Endodermal cell (in vitro differentiated cells): ENCODE data around the gene TNFSF10. TPM values are rescaled to one million over a fixed set of nuclear protein-coding genes. Genes with fewer than 3 reads are reported as not detected.

Experiments
- DNase-seq: peaks from one replicate; pipeline ENCODE4 v3.0.0-alpha.2; 2017
- H3K27ac ChIP-seq: 2 replicates; pipeline ENCODE4 v1.5.1; 2013; ENCODE audit warnings: mild to moderate bottlenecking, low read depth, low read length, moderate library complexity
- H3K27me3 ChIP-seq: 2 replicates; pipeline ENCODE4 v1.6.1; 2013; ENCODE audit warnings: mild to moderate bottlenecking, low read length, moderate library complexity; ENCODE audit not compliant: insufficient read depth, control insufficient read depth, poor library complexity, severe bottlenecking
- H3K36me3 ChIP-seq: 2 replicates; pipeline ENCODE4 v1.7.0; 2013; ENCODE audit warnings: mild to moderate bottlenecking, low read length, moderate library complexity; ENCODE audit not compliant: control insufficient read depth, insufficient read depth
- H3K4me1 ChIP-seq: one replicate; pipeline ENCODE4 v1.7.0; 2013; ENCODE audit warnings: low read length; ENCODE audit not compliant: control insufficient read depth, insufficient read depth
- H3K4me3 ChIP-seq: 2 replicates; pipeline ENCODE4 v1.5.1; 2013; ENCODE audit warnings: mild to moderate bottlenecking, low read length, moderate library complexity
- H3K9ac ChIP-seq: 2 replicates; pipeline ENCODE4 v1.6.1; 2013; ENCODE audit warnings: mild to moderate bottlenecking, low read length, moderate library complexity; ENCODE audit not compliant: poor library complexity, severe bottlenecking; ENCODE audit errors: extremely low read depth
- H3K9me3 ChIP-seq: 2 replicates; pipeline ENCODE4 v1.6.1; 2013; ENCODE audit warnings: mild to moderate bottlenecking, low read length, moderate library complexity; ENCODE audit not compliant: control insufficient read depth
- H3K27ac Mint-ChIP-seq: 2 replicates; pipeline ENCODE4 v1.8.0; 2020; ENCODE audit warnings: mixed read lengths
- H3K27me3 Mint-ChIP-seq: 2 replicates; pipeline ENCODE4 v1.8.0; 2021; ENCODE audit warnings: mild to moderate bottlenecking, mixed read lengths; ENCODE audit not compliant: insufficient read depth
- H3K36me3 Mint-ChIP-seq: 2 replicates; pipeline ENCODE4 v1.8.0; 2020; ENCODE audit warnings: low read depth, mixed read lengths
- H3K4me1 Mint-ChIP-seq: 2 replicates; pipeline ENCODE4 v1.8.0; 2020; ENCODE audit warnings: mixed read lengths
- H3K4me3 Mint-ChIP-seq: 2 replicates; pipeline ENCODE4 v1.8.0; 2020; ENCODE audit warnings: mild to moderate bottlenecking, moderate library complexity, mixed read lengths
- H3K9me3 Mint-ChIP-seq: 2 replicates; pipeline ENCODE4 v1.8.0; 2020; ENCODE audit warnings: mild to moderate bottlenecking, mixed read lengths
- WGBS, 2 experiments: methylation state at CpG; one replicate each; pipeline versions ENCODE4 v1.1.5 to v1.1.7; 2013; ENCODE audit warnings: missing lambda C conversion rate in 2 of 2, mixed read lengths in 1 of 2; ENCODE audit not compliant: insufficient coverage in 1 of 2, insufficient read length in 1 of 2; 5-methylcytosine and 5-hydroxymethylcytosine counted together
- total RNA-seq, 2 donors: library from RNA; stranded (reverse); fragmentation: NEBNext Ultra II Directional in 1 of 2; extraction: Animal tissue kit (Norgen Biotek cat#: 25700) in 1 of 2; gene quantifications; 2 replicates in 1 of 2; 3 replicates in 1 of 2; pipeline ENCODE4 v1.2.1, GENCODE V29; 2021
- TF ChIP-seq, protein P1 (sequence below): fragments of 200-600 bp; sonication (generic); conservative IDR thresholded peaks from 2 replicates; pipeline ENCODE4 v1.5.0; 2021; ENCODE audit warnings: antibody characterized with exemption, mild to moderate bottlenecking

TNFSF10 gene
- total RNA-seq, 2 donors from 2014 or later, result 0.51 TPM; not detected in 1

DNA sequence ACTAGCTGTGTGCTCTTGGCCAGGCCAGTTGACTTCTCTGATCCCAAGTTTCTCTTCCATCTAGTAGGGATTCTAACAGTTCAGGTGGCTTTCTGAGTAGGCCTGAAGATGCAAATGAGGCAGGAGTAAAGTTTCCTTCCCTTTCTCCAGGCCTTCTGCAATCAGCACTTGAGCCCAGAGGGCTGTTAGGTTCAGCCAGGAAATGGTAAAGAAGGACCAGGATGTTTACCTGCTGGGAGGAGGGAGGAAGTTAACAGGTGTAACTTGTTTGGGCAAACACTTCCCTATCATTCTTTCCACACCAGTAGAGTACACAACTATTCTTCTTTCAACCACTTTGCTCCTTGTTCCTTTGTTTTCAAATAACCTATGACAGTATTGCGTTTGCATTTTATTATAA lies 13.3 kb upstream of the TNFSF10 start:
- peaks cover 3% of the 10 kb centered on the region for H3K4me1 Mint-ChIP-seq
- H3K9me3 Mint-ChIP-seq, result peaks cover 8% of the 10 kb centered on the region
- Histone ChIP-seq H3K4me1 (no peaks in the 10 kb centered on the region), H3K9ac (no peak overlapping the region), H3K27ac (no peak overlapping the region), H3K36me3 (no peaks in the 10 kb centered on the region), H3K4me3 (no peak overlapping the region), H3K9me3 (no peaks in the 10 kb centered on the region), H3K27me3 (no peaks in the 10 kb centered on the region)
- no peaks in the 10 kb centered on the region for H3K27me3 Mint-ChIP-seq
- TF ChIP-seq, protein P1, sequence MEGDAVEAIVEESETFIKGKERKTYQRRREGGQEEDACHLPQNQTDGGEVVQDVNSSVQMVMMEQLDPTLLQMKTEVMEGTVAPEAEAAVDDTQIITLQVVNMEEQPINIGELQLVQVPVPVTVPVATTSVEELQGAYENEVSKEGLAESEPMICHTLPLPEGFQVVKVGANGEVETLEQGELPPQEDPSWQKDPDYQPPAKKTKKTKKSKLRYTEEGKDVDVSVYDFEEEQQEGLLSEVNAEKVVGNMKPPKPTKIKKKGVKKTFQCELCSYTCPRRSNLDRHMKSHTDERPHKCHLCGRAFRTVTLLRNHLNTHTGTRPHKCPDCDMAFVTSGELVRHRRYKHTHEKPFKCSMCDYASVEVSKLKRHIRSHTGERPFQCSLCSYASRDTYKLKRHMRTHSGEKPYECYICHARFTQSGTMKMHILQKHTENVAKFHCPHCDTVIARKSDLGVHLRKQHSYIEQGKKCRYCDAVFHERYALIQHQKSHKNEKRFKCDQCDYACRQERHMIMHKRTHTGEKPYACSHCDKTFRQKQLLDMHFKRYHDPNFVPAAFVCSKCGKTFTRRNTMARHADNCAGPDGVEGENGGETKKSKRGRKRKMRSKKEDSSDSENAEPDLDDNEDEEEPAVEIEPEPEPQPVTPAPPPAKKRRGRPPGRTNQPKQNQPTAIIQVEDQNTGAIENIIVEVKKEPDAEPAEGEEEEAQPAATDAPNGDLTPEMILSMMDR, result no peak
- H3K4me3 Mint-ChIP-seq, result no peak overlapping the region
- WGBS, 2 experiments, result 90% methylated on average over 1 of the region's 1 CpG; no CpG with 5 or more reads in 1 of the 2 experiments
- DNase-seq, result no peak
- no peak overlapping the region for H3K27ac Mint-ChIP-seq
- H3K36me3 Mint-ChIP-seq, result no peaks in the 10 kb centered on the region

DNA sequence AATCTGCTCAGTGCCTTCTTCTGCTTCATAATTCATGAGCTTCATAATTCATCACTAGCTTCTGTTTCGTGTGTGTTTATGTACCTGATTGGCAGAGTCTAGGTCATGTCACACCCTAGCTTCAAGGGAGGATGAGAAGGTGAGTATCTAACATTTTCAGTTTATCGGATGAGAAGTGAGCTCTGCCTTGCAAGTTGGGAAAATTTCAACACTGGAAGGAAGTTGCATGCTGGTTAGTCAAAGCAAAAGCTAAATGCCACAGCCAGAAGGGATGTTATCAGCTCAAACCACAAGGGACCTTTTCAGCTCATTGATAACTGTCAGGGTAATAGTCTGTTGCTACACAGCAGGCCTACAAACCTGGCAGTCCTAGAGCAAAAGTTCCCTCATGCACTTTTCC lies 7.3 kb upstream of the TNFSF10 start:
- no peaks in the 10 kb centered on the region for H3K9me3 Mint-ChIP-seq

DNA sequence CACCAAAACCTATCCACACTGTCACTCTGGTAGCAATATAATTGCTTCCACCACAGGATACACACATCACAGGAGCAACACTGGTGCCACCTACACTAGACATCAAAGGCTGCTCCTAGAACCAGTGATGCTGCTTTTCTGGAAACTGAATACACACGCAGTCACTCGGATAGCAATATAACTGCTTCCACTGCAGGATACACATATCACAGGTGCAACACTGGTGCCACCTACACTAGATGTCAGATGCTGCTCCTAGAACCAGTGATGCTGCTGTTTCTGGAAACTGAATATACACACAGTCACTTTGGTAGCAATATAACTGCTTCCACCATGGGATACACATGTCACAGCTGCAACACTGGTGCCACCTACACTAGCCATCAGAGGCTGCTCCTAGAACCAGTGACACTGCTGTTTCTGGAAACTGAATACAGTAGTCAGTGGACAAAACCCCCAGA lies 6.9 kb upstream of the TNFSF10 start:
- 89 to 95% methylated on average over 2 of the region's 2 CpGs for WGBS, 2 experiments
- no peak overlapping the region for H3K27ac Mint-ChIP-seq

More for the DNA sequence above, 7.3 kb upstream of the TNFSF10 start:
- H3K36me3 Mint-ChIP-seq, result no peaks in the 10 kb centered on the region
- Histone ChIP-seq H3K4me1 (no peaks in the 10 kb centered on the region), H3K9ac (no peak overlapping the region), H3K27me3 (no peaks in the 10 kb centered on the region), H3K4me3 (no peak overlapping the region), H3K27ac (no peak overlapping the region), H3K9me3 (no peaks in the 10 kb centered on the region), H3K36me3 (no peaks in the 10 kb centered on the region)
- H3K4me3 Mint-ChIP-seq, result no peak overlapping the region
- H3K27ac Mint-ChIP-seq, result no peak overlapping the region
- WGBS, 2 experiments, result 71 to 89% methylated on average over 1 to 2 of the region's 2 CpGs
- H3K4me1 Mint-ChIP-seq, result peaks cover 9% of the 10 kb centered on the region
- H3K27me3 Mint-ChIP-seq, result no peaks in the 10 kb centered on the region
- no peak for DNase-seq
- TF ChIP-seq, protein P1, result no peak

More for the DNA sequence above, 6.9 kb upstream of the TNFSF10 start:
- Histone ChIP-seq H3K36me3 (no peaks in the 10 kb centered on the region), H3K4me1 (no peaks in the 10 kb centered on the region), H3K9ac (no peak overlapping the region), H3K9me3 (no peaks in the 10 kb centered on the region), H3K27me3 (no peaks in the 10 kb centered on the region), H3K4me3 (no peak overlapping the region), H3K27ac (no peak overlapping the region)
- TF ChIP-seq, protein P1, result no peak
- no peak overlapping the region for H3K4me3 Mint-ChIP-seq
- H3K9me3 Mint-ChIP-seq, result no peaks in the 10 kb centered on the region
- H3K36me3 Mint-ChIP-seq, result no peaks in the 10 kb centered on the region
- H3K4me1 Mint-ChIP-seq, result peaks cover 9% of the 10 kb centered on the region
- H3K27me3 Mint-ChIP-seq, result no peaks in the 10 kb centered on the region
- no peak for DNase-seq
